MM.1S (cell line): ENCODE data around the gene PIGM.

ENCODE experiments used
- DNase-seq: peaks from one replicate; pipeline ENCODE4 v3.0.0-alpha.2; 2015
- H2AFZ ChIP-seq: fragments of 300-600 bp; sonication (generic); 2 replicates; pipeline ENCODE4 v1.6.0; 2016; ENCODE audit warnings: antibody characterized with exemption, low read length
- H3F3A ChIP-seq: fragments of 300-600 bp; sonication (generic); 2 replicates; pipeline ENCODE4 v1.6.1; 2016; ENCODE audit warnings: mild to moderate bottlenecking, antibody characterized with exemption, low read length, moderate library complexity, mixed read lengths; ENCODE audit not compliant: insufficient read depth
- H3K27ac ChIP-seq: fragments of 300-600 bp; sonication (generic); 2 replicates; pipeline ENCODE4 v1.5.1; 2016; ENCODE audit warnings: mild to moderate bottlenecking, low read length
- H3K27me3 ChIP-seq: fragments of 300-600 bp; sonication (generic); replicated peaks from 2 replicates; pipeline ENCODE4 v1.6.0; 2016; ENCODE audit warnings: low read length; ENCODE audit not compliant: insufficient read depth
- H3K36me3 ChIP-seq: fragments of 300-600 bp; sonication (generic); replicated peaks from 2 replicates; pipeline ENCODE4 v1.6.1; 2016; ENCODE audit warnings: mild to moderate bottlenecking, low read length, mixed read lengths; ENCODE audit not compliant: insufficient read depth
- H3K4me1 ChIP-seq: fragments of 300-600 bp; sonication (generic); 2 replicates; pipeline ENCODE4 v1.6.1; 2016; ENCODE audit warnings: low read length, mixed read lengths
- H3K4me2 ChIP-seq: fragments of 300-600 bp; sonication (generic); 2 replicates; pipeline ENCODE4 v1.6.0; 2016; ENCODE audit warnings: low read depth, low read length
- H3K4me3 ChIP-seq: fragments of 300-600 bp; sonication (generic); 2 replicates; pipeline ENCODE4 v1.5.1; 2016; ENCODE audit warnings: low read length, mixed read lengths
- H3K79me2 ChIP-seq: fragments of 300-600 bp; sonication (generic); 2 replicates; pipeline ENCODE4 v1.6.1; 2016; ENCODE audit warnings: mixed run types, low read length, mixed read lengths
- H3K9ac ChIP-seq: fragments of 300-600 bp; sonication (generic); 2 replicates; pipeline ENCODE4 v1.6.1; 2016; ENCODE audit warnings: low read length, mixed read lengths
- H3K9me2 ChIP-seq: fragments of 300-600 bp; sonication (generic); replicated peaks from 2 replicates; pipeline ENCODE4 v1.6.1; 2016; ENCODE audit warnings: mild to moderate bottlenecking, low read length, mixed read lengths; ENCODE audit not compliant: insufficient read depth
- H3K9me3 ChIP-seq: fragments of 300-600 bp; sonication (generic); replicated peaks from 2 replicates; pipeline ENCODE4 v1.6.1; 2016; ENCODE audit warnings: mild to moderate bottlenecking, low read length, mixed read lengths; ENCODE audit not compliant: insufficient read depth
- H4K20me1 ChIP-seq: fragments of 300-600 bp; sonication (generic); 2 replicates; pipeline ENCODE4 v1.6.1; 2016; ENCODE audit warnings: mild to moderate bottlenecking, low read length, moderate library complexity, mixed read lengths; ENCODE audit not compliant: insufficient read depth
- EZH2 ChIP-seq: fragments of 300-600 bp; sonication (generic); optimal IDR thresholded peaks from 2 replicates; pipeline ENCODE3; 2017; ENCODE audit warnings: low read depth, mild to moderate bottlenecking, antibody characterized with exemption, low read length, mixed read lengths
- EZH2phosphoT487 ChIP-seq: fragments of 300-600 bp; sonication (generic); IDR thresholded peaks from 2 replicates; pipeline ENCODE4 v1.6.1; 2018; ENCODE audit warnings: antibody characterized with exemption, low read length
- TF ChIP-seq, protein P1 (sequence below): fragments of 300-600 bp; sonication (generic); IDR thresholded peaks from 2 replicates; pipeline ENCODE4 v1.5.1; 2016; ENCODE audit warnings: antibody characterized with exemption, low read length, mixed read lengths

The PIGM gene

DNA sequence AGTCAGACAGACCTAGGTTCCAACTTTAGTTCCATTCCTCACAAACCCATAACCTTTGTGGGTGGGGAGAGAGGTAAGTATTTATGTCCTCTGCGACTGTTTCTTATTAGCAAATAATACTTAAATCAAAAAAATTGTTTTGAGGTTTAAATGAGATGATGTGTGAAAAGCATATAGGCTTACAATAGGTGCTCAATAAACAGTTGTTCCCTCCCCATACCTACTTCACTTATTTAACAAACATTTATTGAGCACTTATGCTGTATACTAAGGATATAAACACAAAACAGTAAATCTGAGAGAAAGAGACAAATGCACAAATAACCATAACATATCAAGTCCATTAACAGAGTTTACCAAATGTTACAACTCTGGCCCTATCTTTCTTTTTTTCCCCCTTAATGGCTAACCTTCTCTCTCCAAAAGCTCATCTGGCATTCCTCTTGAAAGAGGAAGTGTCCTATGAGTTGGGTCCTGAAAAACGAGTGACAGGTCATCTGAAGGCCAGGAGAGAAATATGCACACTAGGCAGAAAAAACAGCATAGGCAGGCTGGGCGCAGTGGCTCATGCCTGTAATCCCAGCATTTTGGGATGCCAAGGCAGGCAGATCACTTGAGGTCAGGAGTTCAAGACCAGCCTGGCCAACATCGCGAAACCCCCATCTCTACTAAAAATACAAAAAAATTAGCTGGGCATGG is 10.3 kb downstream of the PIGM start:
- no peaks in the 10 kb centered on the region for H4K20me1 ChIP-seq
- H3K27ac ChIP-seq: no peak overlapping the region
- H3K9me2 ChIP-seq: no peaks in the 10 kb centered on the region
- no peak overlapping the region for H3K4me2 ChIP-seq
- no peaks in the 10 kb centered on the region for H3K27me3 ChIP-seq
- no peak for TF ChIP-seq EZH2
- TF ChIP-seq EZH2phosphoT487: no peak
- TF ChIP-seq, protein P1, sequence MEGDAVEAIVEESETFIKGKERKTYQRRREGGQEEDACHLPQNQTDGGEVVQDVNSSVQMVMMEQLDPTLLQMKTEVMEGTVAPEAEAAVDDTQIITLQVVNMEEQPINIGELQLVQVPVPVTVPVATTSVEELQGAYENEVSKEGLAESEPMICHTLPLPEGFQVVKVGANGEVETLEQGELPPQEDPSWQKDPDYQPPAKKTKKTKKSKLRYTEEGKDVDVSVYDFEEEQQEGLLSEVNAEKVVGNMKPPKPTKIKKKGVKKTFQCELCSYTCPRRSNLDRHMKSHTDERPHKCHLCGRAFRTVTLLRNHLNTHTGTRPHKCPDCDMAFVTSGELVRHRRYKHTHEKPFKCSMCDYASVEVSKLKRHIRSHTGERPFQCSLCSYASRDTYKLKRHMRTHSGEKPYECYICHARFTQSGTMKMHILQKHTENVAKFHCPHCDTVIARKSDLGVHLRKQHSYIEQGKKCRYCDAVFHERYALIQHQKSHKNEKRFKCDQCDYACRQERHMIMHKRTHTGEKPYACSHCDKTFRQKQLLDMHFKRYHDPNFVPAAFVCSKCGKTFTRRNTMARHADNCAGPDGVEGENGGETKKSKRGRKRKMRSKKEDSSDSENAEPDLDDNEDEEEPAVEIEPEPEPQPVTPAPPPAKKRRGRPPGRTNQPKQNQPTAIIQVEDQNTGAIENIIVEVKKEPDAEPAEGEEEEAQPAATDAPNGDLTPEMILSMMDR: no peak
- H3K9ac ChIP-seq: no peak overlapping the region
- H3K9me3 ChIP-seq: no peaks in the 10 kb centered on the region
- no peak overlapping the region for H2AFZ ChIP-seq
- H3F3A ChIP-seq: no peaks in the 10 kb centered on the region
- DNase-seq: no peak
- no peaks in the 10 kb centered on the region for H3K4me1 ChIP-seq
- no peaks in the 10 kb centered on the region for H3K79me2 ChIP-seq
- no peaks in the 10 kb centered on the region for H3K36me3 ChIP-seq
- H3K4me3 ChIP-seq: no peak overlapping the region

DNA sequence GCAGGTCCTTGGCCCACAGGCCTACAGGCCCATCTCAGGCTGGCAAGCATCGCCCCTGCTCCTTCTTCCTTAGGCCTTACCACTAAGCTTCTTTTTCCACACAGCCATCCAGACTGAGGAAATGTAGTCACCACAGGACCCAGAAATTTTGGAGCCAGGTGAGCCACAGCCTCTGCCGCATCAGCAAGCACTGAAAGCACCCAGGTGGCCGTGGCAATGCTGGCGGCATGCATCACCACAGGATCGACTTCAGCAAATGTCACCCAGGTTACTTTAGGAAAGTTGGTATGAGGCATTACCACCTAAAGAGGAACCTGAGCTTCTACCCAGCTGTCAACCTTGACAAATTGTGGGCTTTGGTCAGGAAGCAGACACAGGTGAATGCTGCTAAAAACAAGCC is 11.6 kb downstream of the PIGM start:
- no peaks in the 10 kb centered on the region for H3K4me1 ChIP-seq
- no peak overlapping the region for H2AFZ ChIP-seq
- H3K9me3 ChIP-seq: no peaks in the 10 kb centered on the region
- TF ChIP-seq, protein P1: no peak
- TF ChIP-seq EZH2phosphoT487 (no peak), EZH2 (no peak)
- H3K27ac ChIP-seq: no peak overlapping the region
- no peaks in the 10 kb centered on the region for H3K27me3 ChIP-seq
- no peak overlapping the region for H3K9ac ChIP-seq
- no peaks in the 10 kb centered on the region for H3K9me2 ChIP-seq
- DNase-seq: no peak
- H3F3A ChIP-seq: no peaks in the 10 kb centered on the region
- no peak overlapping the region for H3K4me3 ChIP-seq
- H4K20me1 ChIP-seq: no peaks in the 10 kb centered on the region
- H3K4me2 ChIP-seq: no peak overlapping the region
- H3K79me2 ChIP-seq: no peaks in the 10 kb centered on the region
- H3K36me3 ChIP-seq: no peaks in the 10 kb centered on the region

DNA sequence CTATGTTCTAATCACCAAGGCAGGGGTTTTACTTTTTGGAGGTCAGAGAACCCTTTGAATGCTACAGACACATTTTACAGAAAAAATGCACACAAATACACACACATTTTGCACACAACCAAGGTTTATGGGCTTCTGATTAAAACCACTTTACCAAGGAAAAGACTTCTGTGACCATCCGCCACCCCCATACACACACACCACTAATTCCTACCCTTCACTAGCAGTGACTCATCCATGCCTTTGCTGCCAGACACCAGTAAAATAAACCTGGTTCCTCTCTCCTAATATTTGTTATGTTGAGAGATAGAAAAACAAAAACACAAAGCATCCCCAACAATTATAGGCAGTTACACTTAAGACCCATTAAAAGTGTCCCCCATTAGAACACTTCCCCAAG is 12.9 kb downstream of the PIGM start:
- TF ChIP-seq, protein P1: no peak
- TF ChIP-seq EZH2phosphoT487 (no peak), EZH2 (no peak)
- H3K4me2 ChIP-seq: no peak overlapping the region
- H3K4me1 ChIP-seq: no peaks in the 10 kb centered on the region

More for the DNA sequence above, 12.9 kb downstream of the PIGM start:
- Histone ChIP-seq H2AFZ (no peak overlapping the region), H3K79me2 (no peaks in the 10 kb centered on the region), H3K27ac (no peak overlapping the region), H3K9me2 (no peaks in the 10 kb centered on the region), H3K4me3 (no peak overlapping the region), H3K9me3 (no peaks in the 10 kb centered on the region), H3K9ac (no peak overlapping the region), H4K20me1 (no peaks in the 10 kb centered on the region), H3K27me3 (no peaks in the 10 kb centered on the region), H3K36me3 (no peaks in the 10 kb centered on the region), H3F3A (no peaks in the 10 kb centered on the region)
- no peak for DNase-seq
